ENCODE results near the gene PRR16.

DNA sequence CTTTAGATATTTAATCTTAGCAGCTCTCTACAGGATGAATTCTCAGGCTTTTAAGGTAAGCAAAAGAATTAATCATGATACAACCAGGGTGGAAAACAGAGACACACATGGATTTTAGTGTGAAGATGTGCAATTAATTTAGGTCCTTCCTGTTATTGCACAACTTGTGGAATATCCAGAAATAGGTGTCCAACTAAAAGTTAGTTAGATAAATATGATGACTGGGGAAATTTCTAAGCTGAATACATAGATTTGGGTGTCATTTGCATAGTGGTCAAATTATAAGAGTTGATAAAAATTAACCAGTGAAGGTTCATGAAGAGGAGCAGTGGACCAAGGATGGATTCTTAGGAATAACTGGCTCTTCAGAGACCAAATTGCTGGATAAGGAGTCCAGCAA lies 266.1 kb downstream of the PRR16 start:
- TF ChIP-seq, protein P1, sequence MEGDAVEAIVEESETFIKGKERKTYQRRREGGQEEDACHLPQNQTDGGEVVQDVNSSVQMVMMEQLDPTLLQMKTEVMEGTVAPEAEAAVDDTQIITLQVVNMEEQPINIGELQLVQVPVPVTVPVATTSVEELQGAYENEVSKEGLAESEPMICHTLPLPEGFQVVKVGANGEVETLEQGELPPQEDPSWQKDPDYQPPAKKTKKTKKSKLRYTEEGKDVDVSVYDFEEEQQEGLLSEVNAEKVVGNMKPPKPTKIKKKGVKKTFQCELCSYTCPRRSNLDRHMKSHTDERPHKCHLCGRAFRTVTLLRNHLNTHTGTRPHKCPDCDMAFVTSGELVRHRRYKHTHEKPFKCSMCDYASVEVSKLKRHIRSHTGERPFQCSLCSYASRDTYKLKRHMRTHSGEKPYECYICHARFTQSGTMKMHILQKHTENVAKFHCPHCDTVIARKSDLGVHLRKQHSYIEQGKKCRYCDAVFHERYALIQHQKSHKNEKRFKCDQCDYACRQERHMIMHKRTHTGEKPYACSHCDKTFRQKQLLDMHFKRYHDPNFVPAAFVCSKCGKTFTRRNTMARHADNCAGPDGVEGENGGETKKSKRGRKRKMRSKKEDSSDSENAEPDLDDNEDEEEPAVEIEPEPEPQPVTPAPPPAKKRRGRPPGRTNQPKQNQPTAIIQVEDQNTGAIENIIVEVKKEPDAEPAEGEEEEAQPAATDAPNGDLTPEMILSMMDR (IDR thresholded peaks at IDR 0.05), result no peak
- no peak for TF ChIP-seq ARID4B (CRISPR knock-in tag; IDR thresholded peaks at IDR 0.05; ENCODE audit: borderline replicate concordance)
- TF ChIP-seq ELF4 (CRISPR knock-in tag; IDR thresholded peaks at IDR 0.05; ENCODE audit: low read depth), result no peak
- no peak for TF ChIP-seq ATF6 (CRISPR knock-in tag; IDR thresholded peaks at IDR 0.05)
- TF ChIP-seq ZSCAN18 (CRISPR knock-in tag; IDR thresholded peaks at IDR 0.05), result no peak
- no peak for TF ChIP-seq ZNF263 (CRISPR knock-in tag; IDR thresholded peaks at IDR 0.05; ENCODE audit: low read depth)
- TF ChIP-seq, protein P2, sequence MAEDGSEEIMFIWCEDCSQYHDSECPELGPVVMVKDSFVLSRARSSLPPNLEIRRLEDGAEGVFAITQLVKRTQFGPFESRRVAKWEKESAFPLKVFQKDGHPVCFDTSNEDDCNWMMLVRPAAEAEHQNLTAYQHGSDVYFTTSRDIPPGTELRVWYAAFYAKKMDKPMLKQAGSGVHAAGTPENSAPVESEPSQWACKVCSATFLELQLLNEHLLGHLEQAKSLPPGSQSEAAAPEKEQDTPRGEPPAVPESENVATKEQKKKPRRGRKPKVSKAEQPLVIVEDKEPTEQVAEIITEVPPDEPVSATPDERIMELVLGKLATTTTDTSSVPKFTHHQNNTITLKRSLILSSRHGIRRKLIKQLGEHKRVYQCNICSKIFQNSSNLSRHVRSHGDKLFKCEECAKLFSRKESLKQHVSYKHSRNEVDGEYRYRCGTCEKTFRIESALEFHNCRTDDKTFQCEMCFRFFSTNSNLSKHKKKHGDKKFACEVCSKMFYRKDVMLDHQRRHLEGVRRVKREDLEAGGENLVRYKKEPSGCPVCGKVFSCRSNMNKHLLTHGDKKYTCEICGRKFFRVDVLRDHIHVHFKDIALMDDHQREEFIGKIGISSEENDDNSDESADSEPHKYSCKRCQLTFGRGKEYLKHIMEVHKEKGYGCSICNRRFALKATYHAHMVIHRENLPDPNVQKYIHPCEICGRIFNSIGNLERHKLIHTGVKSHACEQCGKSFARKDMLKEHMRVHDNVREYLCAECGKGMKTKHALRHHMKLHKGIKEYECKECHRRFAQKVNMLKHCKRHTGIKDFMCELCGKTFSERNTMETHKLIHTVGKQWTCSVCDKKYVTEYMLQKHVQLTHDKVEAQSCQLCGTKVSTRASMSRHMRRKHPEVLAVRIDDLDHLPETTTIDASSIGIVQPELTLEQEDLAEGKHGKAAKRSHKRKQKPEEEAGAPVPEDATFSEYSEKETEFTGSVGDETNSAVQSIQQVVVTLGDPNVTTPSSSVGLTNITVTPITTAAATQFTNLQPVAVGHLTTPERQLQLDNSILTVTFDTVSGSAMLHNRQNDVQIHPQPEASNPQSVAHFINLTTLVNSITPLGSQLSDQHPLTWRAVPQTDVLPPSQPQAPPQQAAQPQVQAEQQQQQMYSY (CRISPR knock-in tag; IDR thresholded peaks at IDR 0.05), result no peak
- TF ChIP-seq CREM (CRISPR knock-in tag; IDR thresholded peaks at IDR 0.05), result no peak
- TF ChIP-seq STAT6 (CRISPR knock-in tag; conservative IDR thresholded peaks at IDR 0.05; ENCODE audit: low read depth), result no peak
- no peak for TF ChIP-seq TCF7 (CRISPR knock-in tag; IDR thresholded peaks at IDR 0.05; ENCODE audit: low read depth)
- TF ChIP-seq ETV6 (CRISPR knock-in tag; IDR thresholded peaks at IDR 0.05), result no peak
- no peak for TF ChIP-seq CBFB (CRISPR knock-in tag; IDR thresholded peaks at IDR 0.05; ENCODE audit: low read depth)
- no peak for TF ChIP-seq FOXK1 (CRISPR knock-in tag; IDR thresholded peaks at IDR 0.05)
- TF ChIP-seq, protein P3, sequence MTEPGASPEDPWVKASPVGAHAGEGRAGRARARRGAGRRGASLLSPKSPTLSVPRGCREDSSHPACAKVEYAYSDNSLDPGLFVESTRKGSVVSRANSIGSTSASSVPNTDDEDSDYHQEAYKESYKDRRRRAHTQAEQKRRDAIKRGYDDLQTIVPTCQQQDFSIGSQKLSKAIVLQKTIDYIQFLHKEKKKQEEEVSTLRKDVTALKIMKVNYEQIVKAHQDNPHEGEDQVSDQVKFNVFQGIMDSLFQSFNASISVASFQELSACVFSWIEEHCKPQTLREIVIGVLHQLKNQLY (CRISPR knock-in tag; IDR thresholded peaks at IDR 0.05), result no peak

Data from WTC11 (cell line).